GM21515 (cell line): Measurements from ENCODE around the gene LONP1.
"Not testable (repeated sequence)": the region's sequence is repeated elsewhere in the genome, so short reads cannot be mapped to it uniquely, and the experiment has no call there.

Experiments used
- ATAC-seq: cut with Tn5 transposase; IDR thresholded peaks from one replicate; pipeline ENCODE4 v1.9.1; 2021; ENCODE audit not compliant: unreplicated experiment

Gene LONP1

DNA sequence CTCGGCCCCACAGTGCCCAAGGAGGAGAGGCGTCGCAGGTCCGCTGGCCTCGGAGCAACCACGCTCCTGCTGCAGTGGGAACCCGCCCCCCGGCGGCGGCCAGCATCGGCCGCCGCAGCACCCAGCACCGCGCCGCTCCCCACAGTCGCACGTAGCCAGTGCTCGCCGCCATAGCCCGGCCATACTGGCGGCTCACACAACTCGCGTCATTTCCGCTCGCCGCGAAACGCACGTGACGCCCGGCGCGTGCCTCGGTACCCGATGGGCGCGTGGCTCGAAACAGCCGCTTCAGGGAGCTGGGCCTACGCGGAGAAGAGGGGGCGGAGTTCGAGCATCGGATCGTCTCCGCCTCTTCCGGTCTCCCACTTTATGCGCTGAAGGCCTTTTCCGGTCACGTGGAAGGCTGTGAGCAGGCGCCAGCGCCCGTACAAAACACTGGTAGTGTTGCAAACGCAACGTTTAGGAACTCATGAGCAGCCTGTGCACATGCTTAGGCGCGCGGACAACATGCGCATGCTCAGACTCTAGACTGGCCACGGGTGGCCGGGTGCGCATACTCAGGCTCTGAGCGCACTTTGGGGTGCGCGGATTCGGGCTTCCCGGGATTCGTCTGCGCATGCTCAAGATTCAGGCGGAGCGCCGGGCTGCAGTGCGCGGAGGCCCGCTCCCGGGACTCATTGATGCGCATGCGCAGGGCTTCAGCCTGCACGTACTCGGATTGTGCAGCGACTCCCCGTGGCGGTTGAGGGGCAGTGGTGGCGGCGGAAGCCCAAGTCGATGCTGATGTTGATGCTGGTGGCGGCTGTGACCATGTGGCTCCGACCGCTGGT, at the start of gene LONP1, which contains the start of gene CATSPERD:
Gene LONP1 (minus strand): TSS at position 186 of the 830 bp plus-strand sequence. CDS start 14 bp downstream, at position 172.
Gene CATSPERD (plus strand): TSS at position 677 of the 830 bp plus-strand sequence. CDS start 101 bp downstream, at position 778.
- peak; percentile 83 for ATAC-seq

- ATAC-seq, result no peak
These were observed 48.0 kb upstream of the LONP1 start for GRCh38 chr19:5767949-5768348.

DNA sequence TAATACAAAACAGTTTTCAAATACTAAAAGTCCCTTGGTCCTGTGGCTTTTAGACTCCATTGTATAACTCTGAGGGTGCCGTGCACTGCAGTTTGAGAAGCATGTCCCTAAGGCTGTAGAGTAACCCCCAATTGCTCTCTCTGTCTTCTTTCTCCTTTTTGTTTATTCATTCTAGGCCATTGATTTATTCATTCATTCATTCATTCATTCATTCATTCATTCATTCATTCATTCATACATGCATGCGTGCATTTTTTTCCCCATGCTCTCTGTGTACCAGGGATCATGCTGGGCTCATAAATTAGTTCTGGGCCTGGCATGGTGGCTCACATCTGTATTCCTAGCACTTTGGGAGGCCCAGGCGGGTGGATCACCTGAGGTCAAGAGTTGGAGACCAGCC, 45.3 kb upstream of the LONP1 start:
- no peak for ATAC-seq

DNA sequence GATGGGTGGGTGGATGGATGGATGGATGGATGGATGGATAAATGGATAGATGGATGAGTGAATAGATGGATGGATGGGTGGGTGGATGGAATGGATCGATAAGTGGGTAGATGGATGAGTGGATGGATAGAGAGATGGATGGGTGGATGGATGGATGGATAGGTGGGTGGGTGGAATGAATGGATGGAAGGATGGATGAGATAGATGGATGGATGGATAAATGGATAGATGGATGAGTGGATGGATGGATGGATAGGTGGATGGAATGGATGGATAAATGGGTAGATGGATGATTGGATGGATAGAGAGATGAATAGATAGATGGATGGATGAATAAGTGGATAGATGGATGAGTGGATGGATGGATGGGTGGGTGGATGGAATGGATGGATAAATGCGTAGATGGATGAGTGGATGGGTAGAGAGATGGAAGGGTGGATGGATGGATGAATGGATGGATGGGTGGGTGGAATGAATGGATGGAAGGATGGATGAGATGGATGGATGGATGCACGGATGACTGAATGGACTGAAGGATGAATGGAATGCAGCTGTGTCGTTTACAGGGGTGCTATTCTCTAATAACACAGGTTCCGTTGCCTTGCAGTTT, 42.8 kb upstream of the LONP1 start:
- ATAC-seq, result no peak

GRCh38 chr19:5753743-5754142, 33.8 kb upstream of the LONP1 start:
- ATAC-seq, result no peak

GRCh38 chr19:5751709-5752108, 31.8 kb upstream of the LONP1 start:
- ATAC-seq, result no peak

DNA sequence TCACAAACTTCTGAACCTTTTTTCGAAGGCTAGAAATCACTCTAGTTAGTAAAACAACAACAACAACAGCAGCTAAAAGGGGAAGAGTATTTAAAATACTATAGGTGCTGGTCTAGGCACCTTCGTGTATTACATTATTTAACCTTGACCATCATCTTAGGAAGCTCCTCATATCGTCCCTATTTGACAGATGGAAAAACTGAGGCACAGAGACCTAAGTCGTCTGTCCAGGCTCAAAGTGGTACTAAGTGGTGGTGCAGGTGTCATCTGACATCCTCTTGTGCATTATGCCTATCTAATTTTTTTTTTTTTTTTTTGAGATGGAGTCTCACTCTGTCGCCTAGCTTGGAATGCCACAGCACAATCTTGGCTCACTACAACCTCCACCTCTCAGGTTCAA, 29.6 kb upstream of the LONP1 start:
- ATAC-seq, result no peak

DNA sequence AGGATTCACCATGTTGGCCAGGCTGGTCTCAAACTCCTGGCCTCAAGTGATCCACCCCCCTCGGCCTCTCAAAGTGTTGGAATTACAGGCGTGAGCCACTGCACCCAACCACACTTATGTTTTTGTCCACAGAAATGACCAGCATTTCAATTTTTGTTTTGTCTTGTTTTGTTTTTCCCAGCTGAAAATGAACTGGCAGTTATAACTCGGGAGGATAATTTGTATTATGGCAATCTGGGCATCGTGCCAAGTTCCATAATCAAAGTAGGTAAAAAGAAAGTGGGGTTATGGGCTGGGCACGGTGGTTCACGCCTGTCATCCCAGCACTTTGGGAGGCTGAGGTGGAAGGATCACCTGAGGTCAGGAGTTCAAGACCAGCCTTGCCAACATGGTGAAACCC, 29.0 kb upstream of the LONP1 start:
- not testable (repeated sequence) for ATAC-seq

DNA sequence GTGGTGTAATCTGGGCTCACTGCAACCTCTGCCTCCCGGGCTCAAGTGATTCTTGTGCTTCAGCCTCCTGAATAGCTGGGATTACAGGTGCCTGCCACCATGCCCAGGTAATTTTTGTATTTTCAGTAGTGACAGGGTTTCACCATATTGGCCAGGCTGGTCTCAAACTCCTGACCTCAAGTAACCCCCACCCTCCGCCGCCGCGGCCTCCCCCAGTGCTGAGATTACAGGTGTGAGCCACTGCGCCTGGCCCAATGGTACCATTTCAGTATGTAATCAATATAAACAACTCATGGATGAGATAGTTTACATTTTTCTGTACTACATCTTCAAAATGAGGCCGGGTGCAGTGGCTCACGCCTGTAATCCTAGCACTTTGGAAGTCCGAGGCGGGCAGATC, 25.1 kb upstream of the LONP1 start:
- not testable (repeated sequence) for ATAC-seq

DNA sequence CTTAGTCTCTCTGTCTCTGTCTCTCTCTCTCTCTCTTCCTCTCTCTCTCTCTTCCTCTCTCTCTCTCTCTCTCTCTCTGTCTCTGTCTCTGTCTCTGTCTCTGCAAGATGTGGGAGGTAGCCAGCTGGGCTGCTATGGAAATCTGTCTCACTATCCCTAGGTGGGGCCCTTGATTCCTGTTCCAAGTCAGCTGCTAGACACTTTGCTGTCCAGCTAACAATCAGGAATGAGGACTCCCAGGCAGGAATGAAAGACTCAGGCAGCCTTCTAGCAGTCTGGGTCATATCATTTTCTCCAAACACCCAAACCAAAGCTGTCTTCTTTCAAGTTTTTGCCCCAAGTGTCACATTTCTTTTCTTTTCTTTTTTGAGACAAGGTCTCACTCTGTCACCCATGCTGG, 23.7 kb upstream of the LONP1 start:
- ATAC-seq, result no peak

- no peak for ATAC-seq
These were observed 22.1 kb upstream of the LONP1 start for GRCh38 chr19:5742051-5742450.

GRCh38 chr19:5738423-5738822, 18.5 kb upstream of the LONP1 start:
- no peak for ATAC-seq

- ATAC-seq, result not testable (repeated sequence)
These were observed 13.2 kb upstream of the LONP1 start for GRCh38 chr19:5733172-5733571.

DNA sequence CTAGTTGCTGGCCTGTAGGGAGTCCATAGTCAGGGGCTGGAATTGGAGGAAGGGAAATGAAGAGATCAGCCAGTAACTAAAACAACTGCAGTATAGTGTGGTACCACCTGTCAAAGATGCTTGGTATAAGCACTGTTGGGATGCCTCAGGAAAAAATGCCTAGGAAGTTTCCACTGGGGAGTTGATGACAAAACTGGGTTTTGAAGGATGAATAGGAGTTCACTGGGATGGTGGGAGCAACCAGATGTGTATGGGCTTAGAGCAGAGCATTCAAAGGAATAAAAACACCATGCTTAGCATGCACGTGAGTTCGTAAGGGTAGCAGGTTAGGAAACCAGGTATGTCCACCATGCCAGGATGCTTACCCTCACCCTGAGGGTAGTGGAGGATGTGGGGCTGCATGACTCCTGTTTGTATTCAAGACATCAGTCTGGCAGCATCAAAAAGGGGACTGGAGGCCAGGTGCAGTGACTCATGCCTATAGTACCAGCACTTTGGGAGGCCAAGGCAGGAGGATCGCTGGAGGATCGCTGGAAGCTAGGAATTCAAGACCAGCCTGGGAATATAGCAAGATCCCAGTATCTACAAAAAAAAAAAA, 7.6 kb upstream of the LONP1 start:
- ATAC-seq, result no peak

DNA sequence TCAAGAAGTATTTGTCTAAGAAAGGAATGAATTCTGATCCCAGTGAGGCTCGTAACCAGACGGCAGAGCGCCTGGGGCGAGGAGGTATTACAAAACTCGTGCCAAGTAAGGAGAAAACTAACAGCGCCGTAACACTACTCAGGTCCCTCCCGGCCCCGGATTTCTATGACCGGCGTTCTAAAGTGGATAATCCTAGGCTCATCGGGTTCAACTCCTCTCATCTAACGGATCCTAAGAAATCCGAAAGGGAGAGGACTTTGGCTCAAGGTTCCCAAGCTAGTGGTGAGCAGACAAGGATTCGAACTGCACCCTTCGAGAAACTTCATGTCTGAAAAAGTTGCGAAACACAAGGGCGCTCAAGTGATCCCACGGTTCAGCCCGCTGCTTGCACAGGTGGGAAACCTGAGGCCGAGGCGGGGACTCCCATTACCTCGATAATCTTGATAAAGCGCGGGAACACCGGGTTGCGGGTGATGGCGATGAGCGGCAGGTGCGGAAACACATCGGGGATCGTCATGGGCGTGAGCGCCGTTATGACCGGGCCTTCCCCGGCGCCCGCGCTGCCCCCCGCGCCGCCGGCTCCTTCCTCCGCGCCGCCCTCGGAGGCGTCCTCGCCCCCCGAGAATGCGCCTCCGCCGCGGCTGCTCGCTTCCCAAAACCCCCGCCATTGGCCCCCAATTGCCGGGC, 529 bp downstream of the LONP1 start:
- peak; percentile 20 for ATAC-seq

- no peak for ATAC-seq
These were observed 1.2 kb downstream of the LONP1 start for GRCh38 chr19:5718579-5719273.

GRCh38 chr19:5718037-5718578, 1.8 kb downstream of the LONP1 start:
- no peak for ATAC-seq

DNA sequence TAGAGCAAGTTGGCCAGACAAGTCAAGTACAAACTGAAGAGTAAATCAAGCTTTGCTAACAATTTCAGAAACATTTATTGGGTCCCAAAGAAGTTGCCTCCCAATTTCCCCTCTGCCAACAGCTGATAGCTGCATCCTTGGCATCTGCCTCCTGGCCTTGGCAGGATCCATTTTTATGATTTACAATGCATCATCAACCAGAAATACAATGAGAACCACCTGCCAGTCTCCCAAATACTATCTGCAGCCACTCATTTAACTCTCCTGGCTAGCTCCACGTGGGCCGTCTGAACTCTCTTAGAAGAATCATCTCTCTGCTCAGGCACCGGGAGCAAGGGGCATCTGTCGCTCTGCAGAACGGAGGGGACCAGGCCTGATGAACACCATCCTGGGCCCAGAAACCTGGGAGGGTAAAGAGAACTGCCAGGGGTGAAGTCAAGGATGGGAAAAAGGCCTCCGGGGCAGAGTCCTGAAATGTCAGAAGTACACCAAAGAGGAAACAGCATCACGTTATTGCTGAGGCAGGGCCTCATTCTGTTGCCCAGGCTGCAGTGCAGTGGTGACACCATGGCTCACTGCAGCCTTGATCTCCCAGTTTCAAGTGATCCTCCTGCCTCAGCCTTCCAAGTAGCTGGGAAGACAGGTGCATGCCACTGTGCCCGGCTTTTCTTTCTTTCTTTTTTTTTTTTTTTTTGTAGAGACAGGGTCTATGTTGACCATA, 2.6 kb downstream of the LONP1 start:
- no peak for ATAC-seq

- no peak for ATAC-seq
These were observed 5.1 kb downstream of the LONP1 start for GRCh38 chr19:5714816-5715215.

DNA sequence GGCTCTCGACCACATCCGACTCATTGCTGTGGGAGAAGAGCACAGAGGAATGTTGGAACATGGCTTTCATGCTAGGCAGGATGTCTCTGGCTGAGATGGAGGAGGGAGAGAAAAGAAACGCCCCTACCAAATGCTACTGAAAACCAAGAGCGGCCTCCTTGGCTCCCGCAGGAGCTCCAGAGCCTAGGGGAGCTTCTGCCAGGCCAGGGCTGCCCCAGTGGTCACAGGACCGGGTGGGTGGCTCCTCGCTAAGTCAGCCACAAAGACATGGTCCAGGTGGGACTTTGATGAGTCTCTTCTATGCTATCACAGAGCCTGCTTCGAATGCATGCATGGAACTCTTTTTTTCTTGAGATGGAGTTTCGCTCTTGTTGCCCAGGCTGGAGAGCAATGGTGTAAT, 6.7 kb downstream of the LONP1 start:
- ATAC-seq, result no peak
